ENCODE results near the gene NFIX. TPM values are rescaled to one million over a fixed set of nuclear protein-coding genes. Genes with fewer than 3 reads are reported as not detected.

NFIX gene
- polyA plus RNA-seq, 1 donor (not counting 4 experiments of a cell fraction or from before 2014, with no cell fraction given), result 5.2 TPM

- TF ChIP-seq EZH2 (IDR thresholded peaks at IDR 0.05; ENCODE audit: low read length), result no peak
- no peak for TF ChIP-seq CTCF (optimal IDR thresholded peaks at IDR 0.05 in 1 of 3, IDR thresholded peaks at IDR 0.05 in 1 of 3, conservative IDR thresholded peaks at IDR 0.05 in 1 of 3; ENCODE audit: extremely low read depth in 1 of 3, insufficient read depth in 2 of 3, low read length in 3 of 3)
- Histone ChIP-seq H3K36me3 (ENCODE audit: control insufficient read depth in 2 of 2, extremely low read depth in 1 of 2, insufficient read depth in 2 of 2, low read length in 2 of 2) (peaks cover 0 to 34% of the 10 kb centered on the region in 2 experiments), H3K4me1 (ENCODE audit: control insufficient read depth, extremely low read depth, insufficient read depth, low read length) (peaks cover 100% of the 10 kb centered on the region), H3K27me3 (ENCODE audit: control insufficient read depth, extremely low read depth, insufficient read depth, low read length) (no peaks in the 10 kb centered on the region), H3K27ac (ENCODE audit: control insufficient read depth, insufficient read depth, low read length) (peak overlapping the region; percentile 83), H3K4me2 (ENCODE audit: control insufficient read depth, extremely low read depth, insufficient read depth, low read depth, low read length) (peak overlapping the region; percentile 65), H4K20me1 (ENCODE audit: control insufficient read depth, extremely low read depth, insufficient read depth, low read length) (no peaks in the 10 kb centered on the region), H3K9ac (ENCODE audit: control insufficient read depth, extremely low read depth, insufficient read depth, low read length) (peak overlapping the region; percentile 60), H3K9me3 (ENCODE audit: control insufficient read depth, low read depth, low read length) (no peaks in the 10 kb centered on the region), H3K9me1 (ENCODE audit: control insufficient read depth, extremely low read depth, insufficient read depth, low read length) (peaks cover 5% of the 10 kb centered on the region), H3K4me3 (ENCODE audit: control insufficient read depth in 2 of 3, extremely low read depth in 1 of 3, insufficient read depth in 2 of 3, low read depth in 1 of 3, low read length in 3 of 3) (peak overlapping the region in 2 of 3 experiments; percentile 8 to 33), H2AFZ (ENCODE audit: control insufficient read depth, low read length) (no peak overlapping the region), H3K79me2 (ENCODE audit: control insufficient read depth, insufficient read depth, low read length) (peaks cover 69% of the 10 kb centered on the region)
- dilution Hi-C loops (cut with MboI; ENCODE audit: extremely low pct_ligation_motif_present, low sequenced_read_pairs), result no loop called here
- FAIRE-seq (peak; percentile 73), DNase-seq (ENCODE audit: low read depth, low spot score) (no peak)
Observed at GRCh38 chr19:13031917-13032623, 36.8 kb downstream of the NFIX start.

GRCh38 chr19:13032837-13033236, 37.6 kb downstream of the NFIX start:
- H3K4me2 ChIP-seq (ENCODE audit: control insufficient read depth, extremely low read depth, insufficient read depth, low read depth, low read length), result peak overlapping the region; percentile 65
- H3K4me3 ChIP-seq (ENCODE audit: control insufficient read depth in 2 of 3, extremely low read depth in 1 of 3, insufficient read depth in 2 of 3, low read depth in 1 of 3, low read length in 3 of 3), result no peak overlapping the region
- no peak for FAIRE-seq
- DNase-seq (ENCODE audit: low read depth, low spot score), result no peak
- peak overlapping the region; percentile 60 for H3K9ac ChIP-seq (ENCODE audit: control insufficient read depth, extremely low read depth, insufficient read depth, low read length)
- H3K27me3 ChIP-seq (ENCODE audit: control insufficient read depth, extremely low read depth, insufficient read depth, low read length), result no peaks in the 10 kb centered on the region
- no peaks in the 10 kb centered on the region for H4K20me1 ChIP-seq (ENCODE audit: control insufficient read depth, extremely low read depth, insufficient read depth, low read length)
- H3K27ac ChIP-seq (ENCODE audit: control insufficient read depth, insufficient read depth, low read length), result peak overlapping the region; percentile 83
- H3K9me3 ChIP-seq (ENCODE audit: control insufficient read depth, low read depth, low read length), result no peaks in the 10 kb centered on the region
- H3K9me1 ChIP-seq (ENCODE audit: control insufficient read depth, extremely low read depth, insufficient read depth, low read length), result peaks cover 5% of the 10 kb centered on the region
- peaks cover 100% of the 10 kb centered on the region for H3K4me1 ChIP-seq (ENCODE audit: control insufficient read depth, extremely low read depth, insufficient read depth, low read length)
- no peak overlapping the region for H2AFZ ChIP-seq (ENCODE audit: control insufficient read depth, low read length)
- peaks cover 0 to 29% of the 10 kb centered on the region in 2 experiments for H3K36me3 ChIP-seq (ENCODE audit: control insufficient read depth in 2 of 2, extremely low read depth in 1 of 2, insufficient read depth in 2 of 2, low read length in 2 of 2)
- dilution Hi-C loops (cut with MboI; ENCODE audit: extremely low pct_ligation_motif_present, low sequenced_read_pairs), result no loop called here
- TF ChIP-seq EZH2 (IDR thresholded peaks at IDR 0.05; ENCODE audit: low read length) (no peak), CTCF (optimal IDR thresholded peaks at IDR 0.05 in 1 of 3, IDR thresholded peaks at IDR 0.05 in 1 of 3, conservative IDR thresholded peaks at IDR 0.05 in 1 of 3; ENCODE audit: extremely low read depth in 1 of 3, insufficient read depth in 2 of 3, low read length in 3 of 3) (no peak)
- H3K79me2 ChIP-seq (ENCODE audit: control insufficient read depth, insufficient read depth, low read length), result peaks cover 67% of the 10 kb centered on the region
